ENCODE measurements around the gene MIPOL1.
"Not testable (repeated sequence)": the region's sequence is repeated elsewhere in the genome, so short reads cannot be mapped to it uniquely, and the experiment has no call there.

Gene MIPOL1, protein sequence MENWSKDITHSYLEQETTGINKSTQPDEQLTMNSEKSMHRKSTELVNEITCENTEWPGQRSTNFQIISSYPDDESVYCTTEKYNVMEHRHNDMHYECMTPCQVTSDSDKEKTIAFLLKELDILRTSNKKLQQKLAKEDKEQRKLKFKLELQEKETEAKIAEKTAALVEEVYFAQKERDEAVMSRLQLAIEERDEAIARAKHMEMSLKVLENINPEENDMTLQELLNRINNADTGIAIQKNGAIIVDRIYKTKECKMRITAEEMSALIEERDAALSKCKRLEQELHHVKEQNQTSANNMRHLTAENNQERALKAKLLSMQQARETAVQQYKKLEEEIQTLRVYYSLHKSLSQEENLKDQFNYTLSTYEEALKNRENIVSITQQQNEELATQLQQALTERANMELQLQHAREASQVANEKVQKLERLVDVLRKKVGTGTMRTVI

DNA sequence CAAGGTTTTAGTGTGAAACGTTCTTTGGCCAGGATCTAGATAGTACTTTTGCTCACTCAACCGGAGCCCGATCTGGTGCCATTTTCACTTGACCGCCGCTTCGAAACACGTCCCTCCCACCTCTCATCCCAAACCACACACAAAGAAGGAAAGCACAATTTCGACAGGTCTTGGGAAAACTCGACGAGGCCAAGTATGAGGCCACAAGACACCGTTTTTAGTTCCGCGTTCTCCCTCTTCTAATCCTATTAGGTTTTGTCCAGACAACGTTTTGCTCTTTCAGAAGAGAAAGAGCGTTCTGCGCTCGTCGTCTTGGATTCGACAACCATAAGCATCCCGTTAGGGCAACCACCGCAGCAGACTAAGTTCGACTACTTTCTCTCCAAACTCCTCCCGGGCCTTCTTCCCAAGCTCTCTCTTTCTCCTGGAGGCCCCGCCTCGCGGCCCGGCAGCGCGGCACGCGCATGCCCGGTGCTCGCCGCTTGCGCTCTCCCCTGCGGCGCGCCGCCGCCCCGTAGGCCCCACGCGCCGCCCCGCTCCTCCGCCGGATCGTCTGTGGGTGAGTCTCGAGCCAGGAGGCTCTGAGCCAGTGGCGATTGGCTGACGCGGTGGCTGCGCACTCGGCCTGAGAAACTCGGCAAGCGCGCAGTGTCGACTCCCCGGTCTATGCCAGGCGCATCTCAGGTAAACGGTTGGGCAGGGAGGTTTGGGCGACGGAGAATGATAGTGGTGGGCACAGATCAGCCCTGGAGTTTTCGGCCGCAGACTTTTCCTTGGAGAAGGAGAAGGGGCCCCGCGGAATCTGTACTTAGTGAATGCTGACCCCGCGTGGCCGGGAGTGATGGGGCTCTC lies at the start of gene MIPOL1:
Gene MIPOL1, plus strand, starts transcription at position 517 of the 852 bp plus-strand sequence. CDS start 49,952 bp downstream, outside the sequence.
- DNase-seq (ENCODE audit: low read depth in 2 of 3, low spot score in 1 of 3), result peak in 2 of 3 donors; percentile 1 to 5

DNA sequence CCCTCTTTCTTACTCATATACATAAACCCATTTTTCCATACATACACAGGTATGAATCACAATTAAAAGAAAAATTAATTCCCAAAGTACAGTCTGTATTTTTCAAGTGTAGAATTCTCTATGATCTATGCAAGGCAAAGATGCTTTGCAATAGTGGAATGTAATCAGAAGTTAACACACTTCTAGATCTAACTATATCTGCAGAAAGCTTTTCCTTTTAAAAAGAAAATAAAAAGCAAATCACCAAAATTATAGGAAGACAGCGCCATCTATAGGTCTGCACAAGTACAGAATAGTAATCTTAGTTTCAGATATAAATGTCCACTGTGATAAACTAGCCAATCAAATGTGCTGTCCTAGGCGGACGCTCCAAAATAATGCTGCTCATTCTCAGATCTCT lies 47.3 kb upstream of the MIPOL1 start:
- DNase-seq (ENCODE audit: low read depth in 2 of 3, low spot score in 1 of 3), result no peak

DNA sequence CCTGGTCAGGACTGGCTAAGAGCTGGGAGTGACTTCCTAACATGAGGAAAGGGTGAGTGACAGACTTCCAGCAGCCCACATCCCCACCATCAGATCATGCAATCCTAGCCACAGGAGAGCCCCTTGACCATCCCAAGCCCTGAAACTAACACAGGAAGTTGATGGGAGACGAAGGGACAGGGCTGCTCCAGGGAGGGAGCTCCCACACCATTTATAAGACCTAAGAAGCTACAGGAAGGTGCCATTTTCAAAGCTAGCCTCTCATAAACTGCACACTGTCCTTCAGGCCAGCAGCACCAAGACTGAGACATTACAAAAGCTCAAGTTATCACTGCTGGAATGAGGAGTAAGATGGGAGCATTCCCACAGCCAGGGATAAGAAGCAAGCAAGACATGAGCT lies 44.7 kb upstream of the MIPOL1 start:
- DNase-seq (ENCODE audit: low read depth in 2 of 3, low spot score in 1 of 3), result no peak

DNA sequence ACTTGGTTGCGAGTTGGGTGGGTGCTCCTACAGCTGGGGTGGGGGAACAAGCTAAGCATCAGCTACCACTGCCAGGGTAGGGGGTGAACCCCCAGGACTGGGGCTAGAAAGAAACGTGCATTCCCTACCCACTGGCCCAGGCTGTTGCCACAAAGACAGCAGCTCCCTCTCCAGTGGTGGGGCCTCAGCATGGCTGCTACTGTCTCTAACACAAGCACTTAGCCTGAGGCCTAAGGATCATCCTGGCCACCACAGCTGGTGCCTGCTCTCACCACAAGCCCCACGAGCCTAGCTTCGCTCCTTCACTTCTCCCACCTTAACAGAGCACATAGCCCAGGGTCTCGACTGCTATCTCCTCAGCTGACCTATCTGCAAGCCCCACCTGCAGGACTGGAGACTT lies 44.3 kb upstream of the MIPOL1 start:
- DNase-seq (ENCODE audit: low read depth in 2 of 3, low spot score in 1 of 3), result no peak

DNA sequence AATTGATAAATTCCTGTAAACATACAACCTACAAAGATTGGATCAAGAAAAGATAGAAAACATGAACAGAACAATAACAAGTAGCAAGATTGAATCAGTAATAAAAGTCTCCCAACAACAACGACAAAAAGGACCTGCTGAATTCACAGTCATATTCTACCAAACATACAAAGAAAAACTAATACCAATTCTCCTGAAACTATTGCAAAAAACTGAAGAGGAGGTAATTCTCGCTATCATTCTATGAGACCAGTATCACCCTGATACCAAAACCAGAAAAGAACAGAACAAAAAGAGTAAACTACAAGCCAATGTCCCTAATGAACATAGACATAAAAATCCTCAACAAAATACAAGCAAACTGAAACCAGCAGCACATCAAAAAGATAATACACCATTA lies 39.8 kb upstream of the MIPOL1 start:
- no peak for DNase-seq (ENCODE audit: low read depth in 2 of 3, low spot score in 1 of 3)

DNA sequence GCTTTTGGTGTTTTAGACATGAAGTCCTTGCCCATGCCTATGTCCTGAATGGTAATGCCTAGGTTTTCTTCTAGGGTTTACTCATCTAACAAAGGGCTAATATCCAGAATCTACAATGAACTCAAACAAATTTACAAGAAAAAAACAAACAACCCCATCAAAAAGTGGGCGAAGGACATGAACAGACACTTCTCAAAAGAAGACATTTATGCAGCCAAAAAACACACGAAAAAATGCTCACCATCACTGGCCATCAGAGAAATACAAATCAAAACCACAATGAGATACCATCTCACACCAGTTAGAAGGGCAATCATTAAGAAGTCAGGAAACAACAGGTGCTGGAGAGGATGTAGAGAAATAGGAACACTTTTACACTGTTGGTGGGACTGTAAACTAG lies 35.4 kb upstream of the MIPOL1 start:
- DNase-seq (ENCODE audit: low read depth in 2 of 3, low spot score in 1 of 3), result not testable (repeated sequence)

DNA sequence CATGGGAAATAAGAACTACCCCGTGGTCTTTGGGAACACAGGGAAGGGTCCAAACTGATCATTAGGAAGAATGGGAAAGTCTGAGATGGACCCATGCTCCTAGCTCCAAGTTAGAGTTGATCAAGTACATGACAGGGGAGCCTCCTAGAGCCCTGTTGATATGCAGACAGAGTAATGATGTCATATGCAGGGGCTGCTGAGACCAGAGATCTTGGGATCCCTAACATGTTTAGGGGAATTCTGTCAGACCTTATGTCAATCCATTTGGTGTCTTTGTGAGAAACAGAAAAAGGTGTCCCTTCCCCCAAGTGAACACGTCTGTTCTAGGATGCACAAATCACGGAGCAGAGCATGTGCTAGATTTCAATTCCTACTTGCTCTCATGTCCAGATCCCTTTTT lies 31.9 kb upstream of the MIPOL1 start:
- no peak for DNase-seq (ENCODE audit: low read depth in 2 of 3, low spot score in 1 of 3)

DNA sequence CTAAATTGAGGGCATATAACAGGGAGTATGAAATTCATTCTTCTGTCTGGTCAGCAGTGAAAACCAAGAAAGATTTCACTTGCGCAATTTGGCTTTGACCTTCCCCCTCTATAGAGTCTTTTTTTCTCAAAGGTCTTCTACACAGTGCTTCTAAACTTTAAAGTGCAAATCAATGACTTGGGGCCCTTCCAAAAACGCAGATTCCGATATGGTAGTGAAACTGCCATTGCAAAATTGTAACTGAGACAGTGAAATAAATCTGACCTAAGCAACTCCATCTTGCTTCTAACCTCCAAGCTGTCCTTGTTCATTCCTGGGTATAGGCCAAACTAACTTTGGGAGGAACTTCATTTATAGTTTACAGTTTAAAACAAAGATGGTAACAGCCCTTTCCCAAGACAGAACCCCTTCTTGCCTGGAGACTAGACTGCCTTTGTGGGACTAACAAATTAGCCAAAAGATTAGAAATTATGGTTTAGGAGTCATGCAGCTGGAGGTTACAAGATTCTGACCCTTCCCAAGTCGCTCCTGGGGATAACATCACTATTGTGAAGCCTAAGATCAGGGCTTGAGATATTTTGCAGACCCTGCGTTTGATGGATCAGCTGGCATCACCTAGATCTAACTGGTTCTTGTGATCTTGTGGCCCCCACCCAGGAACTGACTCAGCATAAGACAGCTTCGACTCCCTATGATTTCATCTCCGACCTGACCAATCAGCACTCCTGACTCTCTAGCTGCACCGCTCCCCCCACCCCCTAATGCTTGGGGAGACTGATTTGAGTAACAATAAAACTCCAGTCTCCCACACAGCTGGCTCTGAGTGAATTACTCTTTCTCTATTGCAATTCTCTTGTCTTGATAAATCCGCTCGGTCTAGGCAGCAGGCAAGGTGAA lies 30.3 kb upstream of the MIPOL1 start:
- no peak for DNase-seq (ENCODE audit: low read depth in 2 of 3, low spot score in 1 of 3)

DNA sequence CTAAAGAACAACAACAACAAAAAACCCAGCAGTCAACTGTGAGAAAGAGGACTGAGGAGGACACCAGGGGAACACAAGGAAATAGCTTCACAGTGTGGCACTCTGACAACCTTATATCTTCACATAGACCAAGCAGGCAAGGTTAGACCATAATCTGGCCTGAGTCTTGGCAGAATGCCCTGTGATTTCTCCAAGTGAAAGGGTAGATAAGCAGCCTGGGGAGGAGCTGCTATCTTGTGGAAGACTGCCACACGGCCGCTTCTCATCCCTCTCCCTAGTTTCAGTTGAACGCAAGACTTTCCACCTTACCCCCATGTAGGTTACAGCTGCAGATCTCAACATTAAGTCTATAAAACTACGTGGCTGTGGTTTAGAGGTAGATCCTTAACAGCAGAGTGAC lies 29.0 kb upstream of the MIPOL1 start:
- no peak for DNase-seq (ENCODE audit: low read depth in 2 of 3, low spot score in 1 of 3)

DNA sequence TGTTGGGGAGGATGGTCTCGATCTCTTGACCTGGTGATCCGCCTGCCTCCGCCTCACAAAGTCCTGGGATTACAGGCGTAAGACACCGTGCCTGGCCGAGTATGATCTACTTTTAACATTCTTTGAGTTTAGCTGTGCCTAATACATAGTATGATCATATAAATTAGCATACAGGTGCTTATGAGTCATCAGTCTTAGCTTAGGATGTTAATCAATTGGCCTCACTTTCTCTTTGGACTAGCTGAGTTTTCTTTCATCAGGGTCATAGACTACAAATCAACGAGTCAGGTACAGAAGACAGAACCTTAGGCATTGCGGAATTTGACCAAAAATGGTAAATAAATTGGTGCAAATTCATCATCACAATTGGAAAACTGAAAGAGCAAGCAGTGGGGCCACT lies 27.5 kb upstream of the MIPOL1 start:
- DNase-seq (ENCODE audit: low read depth in 2 of 3, low spot score in 1 of 3), result no peak

DNA sequence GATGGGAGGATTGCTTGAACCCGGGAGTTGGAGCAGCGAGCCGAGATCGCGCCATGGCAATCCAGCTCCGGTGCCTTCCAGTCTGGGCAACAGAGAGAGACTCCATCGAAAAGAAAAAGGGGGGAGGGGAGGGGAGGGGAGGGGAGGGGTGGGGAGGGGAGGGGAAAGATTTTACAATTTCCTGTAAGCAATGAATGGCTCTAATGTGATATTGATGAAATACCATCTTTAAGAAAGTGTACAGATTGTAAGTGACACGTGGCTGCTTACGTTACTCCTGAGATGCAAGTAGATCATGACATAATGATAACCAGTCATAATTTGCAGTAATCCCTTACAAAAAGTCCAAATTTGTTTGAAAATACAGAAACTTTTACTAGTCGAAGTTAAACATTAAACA lies 26.7 kb upstream of the MIPOL1 start:
- no peak for DNase-seq (ENCODE audit: low read depth in 2 of 3, low spot score in 1 of 3)

DNA sequence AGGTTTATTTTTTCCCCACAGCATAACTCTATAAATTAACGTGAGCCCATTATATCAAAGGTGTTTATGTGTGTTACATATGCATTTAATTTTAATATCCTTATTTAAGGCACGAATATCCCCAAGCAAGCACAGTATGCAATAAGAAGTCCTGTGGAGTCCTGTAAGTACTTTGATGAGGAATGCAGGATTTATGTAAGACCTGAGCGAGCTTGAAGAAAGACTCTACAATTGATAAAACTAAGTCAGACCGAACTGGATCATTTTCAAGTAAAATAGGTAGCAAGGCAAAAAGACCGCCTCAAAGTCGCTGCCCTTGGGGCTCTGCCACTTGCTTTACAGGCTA lies 26.1 kb upstream of the MIPOL1 start:
- DNase-seq (ENCODE audit: low read depth in 2 of 3, low spot score in 1 of 3), result no peak

DNA sequence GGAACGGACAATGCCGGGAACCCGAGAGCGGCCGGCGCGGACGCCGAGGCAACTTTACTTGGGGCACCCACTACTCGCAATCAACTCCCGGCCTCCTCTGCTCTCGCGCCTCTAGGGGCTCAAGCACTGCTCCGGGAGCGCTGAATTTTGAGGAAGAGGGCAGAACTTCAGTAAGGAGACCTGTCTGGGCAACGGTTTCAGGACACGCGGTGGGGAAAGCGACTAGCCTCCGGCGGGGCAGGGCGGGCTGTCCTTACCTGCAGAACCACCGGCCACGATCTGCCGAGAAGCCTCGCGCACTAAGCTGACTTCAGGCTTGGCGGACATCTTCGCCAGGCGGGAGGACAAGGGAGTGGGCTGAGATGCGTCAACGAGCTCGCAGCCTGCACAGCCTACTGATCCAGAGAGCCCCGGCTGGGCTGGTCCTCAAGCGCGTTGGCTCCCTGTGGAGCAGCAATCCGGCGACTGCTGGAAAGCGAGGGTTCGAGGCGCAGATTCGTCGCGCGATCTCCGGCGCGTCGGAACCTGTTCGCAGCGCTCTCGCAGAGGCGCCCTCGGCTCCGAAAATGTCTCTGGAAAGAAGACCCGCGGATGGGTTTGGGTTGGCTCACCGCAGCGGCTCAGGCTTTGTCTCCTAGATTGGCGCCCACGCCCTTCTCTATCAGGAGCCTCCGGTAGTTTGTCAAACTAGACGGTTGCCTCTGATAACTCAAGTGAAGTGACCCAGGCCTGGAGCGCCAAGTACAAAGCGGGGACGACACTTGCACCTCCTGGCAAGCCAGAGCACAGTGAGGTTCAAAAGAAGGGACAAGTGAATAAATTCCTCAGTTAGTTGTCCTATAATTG lies 25.5 kb upstream of the MIPOL1 start, which contains the start of gene SLC25A21:
Gene SLC25A21, minus strand, starts transcription at position 583 of the 846 bp plus-strand sequence.
- DNase-seq (ENCODE audit: low read depth in 2 of 3, low spot score in 1 of 3), result no peak

DNA sequence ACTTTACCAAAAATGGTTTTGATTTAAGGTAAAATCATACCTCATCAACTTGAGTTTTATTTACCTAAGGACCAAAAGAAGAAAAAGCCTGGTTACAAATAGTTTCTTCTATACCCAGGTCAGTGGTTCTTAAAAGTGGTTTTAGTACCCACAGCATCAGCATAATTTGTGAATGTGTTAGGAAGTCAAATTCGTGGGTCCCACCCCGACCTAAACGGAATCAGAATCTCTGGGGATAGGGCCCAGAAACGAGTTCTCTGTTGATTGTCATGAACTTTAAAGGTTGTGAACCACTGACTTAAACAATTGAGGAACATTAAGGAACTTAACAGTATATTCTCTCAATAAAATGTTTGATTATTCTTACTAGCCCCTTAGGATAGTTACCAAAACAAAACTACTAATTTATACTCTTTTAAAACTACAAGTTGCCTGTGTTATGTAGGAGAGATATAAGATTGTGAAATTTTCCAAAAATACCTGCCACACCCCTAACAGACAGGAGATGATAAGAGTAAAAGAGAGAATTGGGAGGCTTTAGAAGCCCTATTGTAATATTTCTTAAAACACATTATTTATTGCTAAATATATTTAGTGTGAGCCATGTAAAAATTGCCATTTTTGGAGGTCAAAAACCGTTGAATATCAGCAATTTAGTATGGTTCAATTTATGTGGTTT lies 24.7 kb upstream of the MIPOL1 start:
- no peak for DNase-seq (ENCODE audit: low read depth in 2 of 3, low spot score in 1 of 3)

DNA sequence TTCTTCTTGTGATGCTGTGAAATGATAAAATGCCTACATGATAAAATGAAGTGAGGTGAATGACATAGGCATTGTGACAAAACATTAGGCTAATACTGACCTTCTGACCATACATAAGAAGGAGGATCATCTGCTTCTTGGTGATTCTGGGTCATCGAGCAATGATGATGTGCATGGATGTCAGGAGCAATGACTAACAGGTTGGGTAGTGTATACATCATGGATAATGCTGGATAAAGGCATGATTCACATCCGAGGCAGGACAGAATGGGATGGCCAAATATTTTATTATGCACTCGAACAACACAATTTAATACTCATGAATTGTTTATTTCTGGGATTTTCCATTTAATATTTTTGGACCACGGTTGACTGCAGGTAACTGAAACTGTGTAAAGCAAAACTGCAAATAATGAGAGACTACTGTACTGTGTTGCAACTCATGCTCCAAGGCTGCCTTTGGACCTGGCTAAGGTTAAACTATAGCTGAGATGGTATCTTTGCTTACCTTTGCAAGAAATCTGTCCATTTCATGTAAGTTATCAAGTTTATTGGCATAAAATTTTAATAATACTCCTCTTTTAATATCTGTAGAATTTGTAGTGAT lies 17.7 kb upstream of the MIPOL1 start:
- no peak for DNase-seq (ENCODE audit: low read depth in 2 of 3, low spot score in 1 of 3)

DNA sequence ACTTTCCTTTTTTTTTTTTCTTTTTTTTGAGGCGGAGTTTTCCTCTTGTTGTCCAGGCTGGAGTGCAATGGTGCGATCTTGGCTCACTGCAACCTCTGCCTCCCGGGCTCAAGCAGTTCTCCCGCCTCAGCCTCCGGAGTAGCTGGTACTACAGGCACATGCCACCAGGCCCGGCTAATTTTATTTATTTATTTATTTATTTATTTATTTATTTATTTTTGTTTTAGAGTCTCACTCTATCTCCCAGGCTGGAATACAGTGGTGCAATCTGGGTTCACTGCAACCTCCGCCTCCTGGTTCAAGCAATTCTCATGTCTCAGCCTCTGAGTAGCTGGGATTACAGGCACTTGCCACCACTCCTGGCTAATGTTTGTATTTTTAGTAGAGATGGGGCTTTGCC lies 16.9 kb upstream of the MIPOL1 start:
- DNase-seq (ENCODE audit: low read depth in 2 of 3, low spot score in 1 of 3), result not testable (repeated sequence)

DNA sequence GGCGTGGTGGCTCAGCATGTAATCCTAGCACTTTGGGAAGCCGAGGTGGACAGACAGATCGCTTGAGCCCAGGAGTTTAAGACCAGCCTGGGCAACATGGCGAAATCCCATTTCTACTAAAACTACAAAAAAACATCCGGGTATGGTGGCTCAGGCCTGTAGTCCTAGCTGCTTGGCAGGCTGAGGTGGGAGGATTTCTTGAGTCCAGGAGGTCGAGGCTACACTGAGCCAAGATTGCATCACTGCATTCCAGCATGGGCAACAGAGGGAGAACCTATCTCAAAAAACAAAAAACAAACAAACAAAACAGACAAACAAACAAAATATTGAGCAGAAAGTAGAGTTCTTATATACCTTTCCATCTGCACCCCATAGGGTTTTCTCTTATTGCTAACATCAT lies 16.3 kb upstream of the MIPOL1 start:
- no peak for DNase-seq (ENCODE audit: low read depth in 2 of 3, low spot score in 1 of 3)

DNA sequence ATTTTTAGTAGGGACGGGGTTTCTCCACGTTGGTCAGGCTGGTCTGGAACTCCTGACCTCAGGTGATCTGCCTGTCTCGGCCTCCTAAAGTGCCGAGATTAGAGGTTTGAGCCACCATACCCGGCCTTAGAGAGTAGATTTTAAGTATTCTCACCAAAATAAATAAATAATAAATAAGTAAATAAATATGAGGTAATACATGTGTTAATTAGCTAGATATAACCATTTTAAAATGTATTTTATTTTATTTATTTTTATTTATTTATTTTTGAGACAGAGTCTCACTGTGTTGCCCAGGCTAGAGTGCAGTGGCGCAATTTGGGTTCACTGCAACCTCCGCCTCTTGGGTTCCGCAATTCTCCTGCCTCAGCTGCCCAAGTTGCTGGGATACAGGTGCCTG lies 13.2 kb upstream of the MIPOL1 start:
- DNase-seq (ENCODE audit: low read depth in 2 of 3, low spot score in 1 of 3), result not testable (repeated sequence)

DNA sequence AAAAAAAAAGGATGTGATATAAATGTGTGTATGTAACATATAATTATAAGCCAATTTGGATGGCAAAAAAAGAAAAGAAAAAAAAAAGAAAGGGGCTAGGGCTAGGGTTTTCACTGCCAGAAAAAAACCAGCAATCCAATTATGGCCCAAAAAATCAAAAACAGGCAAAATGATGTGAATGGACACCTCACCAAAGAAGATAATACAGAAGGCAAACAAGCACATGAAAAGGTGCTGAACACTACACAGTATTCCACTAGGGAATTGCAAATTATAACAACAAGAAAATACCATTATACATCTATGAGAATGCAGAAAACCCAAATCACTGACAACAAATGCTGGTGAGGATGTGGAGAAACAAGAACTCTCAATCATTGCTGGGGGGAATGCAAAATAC lies 12.1 kb upstream of the MIPOL1 start:
- no peak for DNase-seq (ENCODE audit: low read depth in 2 of 3, low spot score in 1 of 3)

Measured in stimulated activated CD4-positive, alpha-beta T cell treated with anti-CD3 and anti-CD28 coated beads, Interleukin-12 subunit alpha, Interleukin-12 subunit beta, amount 100 ng/mL, for 48 hours (primary cell).